ENCODE data around the gene NATD1.

NATD1 gene

GRCh38 chr17:21191698-21192097 lies 61.5 kb downstream of the NATD1 start:
- no peak for DNase-seq (ENCODE audit: low read depth)

- DNase-seq (ENCODE audit: low read depth), result no peak
Measured at GRCh38 chr17:21190078-21190477, 63.1 kb downstream of the NATD1 start.

- no peak for DNase-seq (ENCODE audit: low read depth)
Measured at GRCh38 chr17:21189361-21189760, 63.8 kb downstream of the NATD1 start.
